SKM-1 treated with dmso at 0.1 percent for 144 hours (cell line): ENCODE measurements around the gene TBC1D8.

Experiments used
- DNase-seq: peaks from one replicate; lab custom pipeline; 2025; ENCODE audit not compliant: unreplicated experiment; lab: John Stamatoyannopoulos, UW

TBC1D8 gene

GRCh38 chr2:100962366-100963025 is 188.7 kb downstream of the TBC1D8 start:
- no peak for DNase-seq

GRCh38 chr2:100960688-100961087 is 190.5 kb downstream of the TBC1D8 start:
- DNase-seq, result no peak

- DNase-seq, result no peak
Observed at GRCh38 chr2:100959225-100959880, 191.8 kb downstream of the TBC1D8 start.

GRCh38 chr2:100957996-100958653 is 193.1 kb downstream of the TBC1D8 start:
- no peak for DNase-seq
